GM13977 (cell line): Measurements from ENCODE around the gene TEX14.

Experiments used
- DNase-seq: peaks from one replicate; pipeline ENCODE4 v3.0.0; 2012; ENCODE audit warnings: low spot score
- in situ Hi-C: fragments of 300-500 bp; cut with MboI; formaldehyde crosslinking; loops from one replicate; pipeline ENCODE4 v1.12.0; 2022; ENCODE audit warnings: low sequenced_read_pairs, low pct_unique_long_range_greater_than_20kb, mixed read lengths, inconsistent platforms; ENCODE audit not compliant: unreplicated experiment
- TF ChIP-seq, protein P1 (sequence below): IDR thresholded peaks from 2 replicates; pipeline ENCODE4 v1.5.1; 2012; ENCODE audit warnings: mild to moderate bottlenecking, control low read depth; ENCODE audit not compliant: insufficient read depth; ENCODE audit errors: extremely low read depth, missing control alignments

TEX14 gene

DNA sequence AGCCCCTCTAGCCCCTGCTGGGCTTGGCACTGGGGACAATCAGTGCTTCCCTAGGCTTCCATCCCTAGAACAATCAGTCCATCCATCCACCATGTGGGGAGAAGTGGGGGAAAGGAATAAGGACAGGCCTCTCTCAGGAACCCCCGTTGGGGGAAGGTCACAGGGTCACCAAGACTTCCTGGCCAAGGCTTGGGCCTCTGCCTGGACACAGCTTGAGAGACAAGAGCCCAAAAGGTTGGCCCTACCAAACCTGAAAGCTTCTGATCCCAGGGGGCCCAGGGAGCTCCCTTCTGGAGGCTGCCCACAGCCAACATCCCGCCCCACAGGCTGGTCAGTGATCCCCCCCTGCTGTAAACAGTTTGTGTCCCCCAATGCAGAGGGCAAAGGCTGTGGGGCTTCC lies 161.2 kb downstream of the TEX14 start:
- in situ Hi-C loops, result no loop called here

GRCh38 chr17:58529275-58529674 lies 162.6 kb downstream of the TEX14 start:
- in situ Hi-C loops, result loop anchor here (10.0 kb wide), 1 partner anchor 476 kb away; no protein-coding TSS in a partner anchor
- TF ChIP-seq, protein P1, sequence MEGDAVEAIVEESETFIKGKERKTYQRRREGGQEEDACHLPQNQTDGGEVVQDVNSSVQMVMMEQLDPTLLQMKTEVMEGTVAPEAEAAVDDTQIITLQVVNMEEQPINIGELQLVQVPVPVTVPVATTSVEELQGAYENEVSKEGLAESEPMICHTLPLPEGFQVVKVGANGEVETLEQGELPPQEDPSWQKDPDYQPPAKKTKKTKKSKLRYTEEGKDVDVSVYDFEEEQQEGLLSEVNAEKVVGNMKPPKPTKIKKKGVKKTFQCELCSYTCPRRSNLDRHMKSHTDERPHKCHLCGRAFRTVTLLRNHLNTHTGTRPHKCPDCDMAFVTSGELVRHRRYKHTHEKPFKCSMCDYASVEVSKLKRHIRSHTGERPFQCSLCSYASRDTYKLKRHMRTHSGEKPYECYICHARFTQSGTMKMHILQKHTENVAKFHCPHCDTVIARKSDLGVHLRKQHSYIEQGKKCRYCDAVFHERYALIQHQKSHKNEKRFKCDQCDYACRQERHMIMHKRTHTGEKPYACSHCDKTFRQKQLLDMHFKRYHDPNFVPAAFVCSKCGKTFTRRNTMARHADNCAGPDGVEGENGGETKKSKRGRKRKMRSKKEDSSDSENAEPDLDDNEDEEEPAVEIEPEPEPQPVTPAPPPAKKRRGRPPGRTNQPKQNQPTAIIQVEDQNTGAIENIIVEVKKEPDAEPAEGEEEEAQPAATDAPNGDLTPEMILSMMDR, result no peak
- DNase-seq, result no peak

More for the DNA sequence above, 161.2 kb downstream of the TEX14 start:
- TF ChIP-seq, protein P1, result no peak
- no peak for DNase-seq

- in situ Hi-C loops, result loop anchor here (10.0 kb wide), 1 partner anchor 476 kb away; no protein-coding TSS in a partner anchor
- DNase-seq, result no peak
- TF ChIP-seq, protein P1, result no peak
These were observed 163.4 kb downstream of the TEX14 start for GRCh38 chr17:58528443-58528842.

DNA sequence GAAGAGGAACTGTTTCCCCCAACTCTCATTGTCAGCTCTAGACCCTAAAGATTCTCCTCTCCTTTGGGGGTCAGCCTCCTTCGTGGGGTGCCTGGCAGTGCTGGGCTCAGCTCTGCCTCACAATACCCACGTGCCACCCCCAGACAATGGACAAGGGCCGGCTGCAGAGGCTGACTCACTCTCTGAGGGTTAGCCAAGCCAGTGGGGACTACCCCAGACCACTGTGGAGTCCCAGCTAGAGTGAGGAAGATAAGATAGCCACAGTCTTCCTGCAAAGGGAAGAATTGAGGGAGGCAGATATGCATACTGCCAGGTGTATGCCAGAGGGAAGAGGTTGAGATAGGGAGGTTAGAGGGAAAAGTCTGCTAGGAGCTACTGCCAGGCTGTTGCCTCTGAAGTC lies 163.9 kb downstream of the TEX14 start:
- in situ Hi-C loops, result loop anchor here (10.0 kb wide), 1 partner anchor 477 kb away; no protein-coding TSS in a partner anchor
- TF ChIP-seq, protein P1, result no peak
- no peak for DNase-seq

- in situ Hi-C loops, result loop anchor here (10.0 kb wide), 1 partner anchor 477 kb away; no protein-coding TSS in a partner anchor
- no peak for DNase-seq
- TF ChIP-seq, protein P1, result peak; percentile 28
These were observed 164.5 kb downstream of the TEX14 start for GRCh38 chr17:58527306-58527705.

DNA sequence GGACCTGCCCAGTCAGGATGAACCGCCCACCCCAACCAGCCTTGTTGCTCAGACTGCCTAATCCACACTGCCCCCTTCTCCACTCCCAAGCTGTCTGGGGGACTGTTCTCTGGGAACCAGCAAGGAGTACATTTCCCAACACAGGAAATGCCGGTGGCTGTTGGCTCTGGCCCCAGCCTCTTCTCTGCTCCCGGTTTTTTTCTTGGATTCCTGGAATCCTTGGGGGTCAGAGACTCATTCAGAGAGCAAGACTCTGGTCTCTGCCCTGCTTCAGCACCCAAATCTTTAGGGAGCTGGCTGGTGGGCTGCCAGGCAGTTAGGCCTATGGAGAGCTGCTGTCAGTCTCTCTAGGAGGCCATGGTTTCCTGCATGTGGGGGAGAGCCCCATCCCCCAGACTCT lies 166.6 kb downstream of the TEX14 start:
- in situ Hi-C loops, result loop anchor here (10.0 kb wide), 1 partner anchor 480 kb away; no protein-coding TSS in a partner anchor
- DNase-seq, result no peak
- TF ChIP-seq, protein P1, result no peak
